HG03196 (cell line): ENCODE data around the gene BPGM.
A peak's percentile ranks its signal among the peaks of the same experiment; 100 is the strongest.
"Not testable (repeated sequence)": the region's sequence is repeated elsewhere in the genome, so short reads cannot be mapped to it uniquely, and the experiment has no call there.

ENCODE experiments used
- ATAC-seq: cut with Tn5 transposase; IDR thresholded peaks from one replicate; pipeline ENCODE4 v1.9.1; 2021; ENCODE audit not compliant: unreplicated experiment

BPGM gene

DNA sequence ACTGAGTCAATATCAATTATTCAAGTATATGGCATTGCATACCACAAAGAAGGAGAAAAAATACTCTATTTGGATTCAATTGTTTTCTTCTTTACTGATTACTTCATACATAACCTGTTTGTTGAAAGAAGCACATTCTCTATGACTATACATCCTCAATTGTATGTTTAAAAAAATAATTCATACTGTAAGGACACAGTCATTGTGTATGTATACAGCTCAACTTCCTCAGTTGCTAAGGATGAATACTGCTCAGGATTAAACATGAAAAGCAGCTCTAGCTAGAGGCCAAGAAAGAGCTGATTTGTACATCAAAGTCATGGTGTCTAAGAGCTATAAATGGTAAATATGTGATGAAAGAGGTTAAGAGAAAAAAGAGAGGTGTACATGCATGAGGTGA, 15.8 kb upstream of the BPGM start:
- ATAC-seq = no peak

DNA sequence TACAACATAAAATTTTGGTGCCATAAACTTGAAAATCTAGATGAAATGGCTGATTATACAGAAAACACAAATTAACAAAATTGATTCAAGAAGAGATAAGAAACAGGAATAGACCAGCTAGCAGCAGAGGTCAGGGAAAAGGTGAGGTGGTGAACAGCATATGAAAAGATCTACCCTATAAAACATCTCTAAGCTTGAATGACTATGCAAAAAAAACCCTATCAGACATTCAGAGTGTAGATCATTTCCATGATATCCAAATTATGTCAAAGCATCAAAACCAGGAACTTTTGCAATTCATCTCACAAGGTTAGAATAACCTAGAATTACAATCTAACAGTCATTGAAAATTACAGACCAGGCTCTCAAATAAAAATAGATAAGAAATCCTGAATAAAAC, 14.6 kb upstream of the BPGM start:
- no peak for ATAC-seq

DNA sequence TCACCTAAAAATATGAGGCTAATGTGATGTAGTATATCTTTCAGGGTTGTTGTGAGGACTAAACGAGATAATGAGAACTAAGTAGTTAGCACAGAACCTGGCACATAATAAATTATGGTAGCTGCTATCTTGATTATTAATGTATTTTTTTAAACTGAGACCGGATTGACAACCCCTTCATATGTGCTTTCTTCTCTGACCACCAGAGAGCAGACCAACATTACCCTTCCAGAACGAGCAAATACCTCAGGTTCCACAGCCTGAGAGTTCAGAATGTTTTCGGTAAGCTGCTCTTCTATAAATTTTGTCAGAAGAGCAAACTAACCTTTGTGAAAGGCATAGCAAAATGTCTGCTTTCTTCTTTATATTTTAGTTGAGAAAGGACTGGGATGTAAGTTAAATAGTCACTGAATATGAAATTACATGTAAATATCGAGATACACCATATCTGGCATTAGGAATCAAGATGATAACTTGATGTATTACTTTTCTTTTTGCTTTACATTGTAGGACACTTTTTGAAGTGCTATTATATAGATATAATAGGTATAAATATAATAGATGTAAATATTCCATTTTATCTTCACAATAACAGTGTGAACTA, 13.6 kb upstream of the BPGM start:
- ATAC-seq = no peak

DNA sequence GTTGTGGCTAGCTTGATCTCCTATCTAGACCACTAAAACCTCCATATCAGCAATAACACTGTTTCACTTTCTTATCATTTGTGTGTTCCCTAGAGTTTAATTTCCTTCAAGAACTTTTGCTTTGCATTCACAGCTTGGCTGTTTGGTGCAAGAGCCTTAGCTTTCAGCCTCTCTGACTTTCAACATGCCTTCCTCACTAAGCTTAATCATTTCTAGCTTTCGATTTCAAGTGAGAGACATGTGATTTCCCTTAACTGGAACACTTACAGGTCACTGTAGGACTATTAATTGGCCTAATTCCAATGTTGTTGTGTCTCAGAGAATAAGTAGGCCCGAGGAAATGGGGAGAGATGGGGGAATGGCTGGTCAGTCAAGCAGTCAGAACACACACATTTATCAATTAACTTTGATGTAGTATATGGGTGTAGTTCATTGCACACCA, 10.6 kb upstream of the BPGM start:
- peak; percentile 94 for ATAC-seq

DNA sequence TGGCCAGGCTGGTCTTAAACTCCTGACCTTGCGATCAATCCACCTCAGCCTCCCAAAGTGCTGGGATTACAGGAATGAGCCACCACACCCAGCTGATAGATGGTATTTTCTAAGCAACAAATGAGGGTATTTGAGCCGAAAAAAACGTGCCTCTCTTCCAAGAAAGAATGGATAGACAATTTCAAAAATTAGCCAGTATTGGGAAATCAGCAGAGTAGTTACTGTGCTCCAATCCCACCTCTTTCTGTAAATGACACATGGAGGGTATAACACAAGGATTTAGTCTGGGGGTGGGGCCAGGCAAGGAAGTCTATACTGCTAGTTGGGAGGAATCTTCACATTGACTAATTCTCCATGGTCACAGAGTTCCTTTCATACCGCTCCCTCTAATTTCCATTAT, 9.2 kb upstream of the BPGM start:
- ATAC-seq = no peak

DNA sequence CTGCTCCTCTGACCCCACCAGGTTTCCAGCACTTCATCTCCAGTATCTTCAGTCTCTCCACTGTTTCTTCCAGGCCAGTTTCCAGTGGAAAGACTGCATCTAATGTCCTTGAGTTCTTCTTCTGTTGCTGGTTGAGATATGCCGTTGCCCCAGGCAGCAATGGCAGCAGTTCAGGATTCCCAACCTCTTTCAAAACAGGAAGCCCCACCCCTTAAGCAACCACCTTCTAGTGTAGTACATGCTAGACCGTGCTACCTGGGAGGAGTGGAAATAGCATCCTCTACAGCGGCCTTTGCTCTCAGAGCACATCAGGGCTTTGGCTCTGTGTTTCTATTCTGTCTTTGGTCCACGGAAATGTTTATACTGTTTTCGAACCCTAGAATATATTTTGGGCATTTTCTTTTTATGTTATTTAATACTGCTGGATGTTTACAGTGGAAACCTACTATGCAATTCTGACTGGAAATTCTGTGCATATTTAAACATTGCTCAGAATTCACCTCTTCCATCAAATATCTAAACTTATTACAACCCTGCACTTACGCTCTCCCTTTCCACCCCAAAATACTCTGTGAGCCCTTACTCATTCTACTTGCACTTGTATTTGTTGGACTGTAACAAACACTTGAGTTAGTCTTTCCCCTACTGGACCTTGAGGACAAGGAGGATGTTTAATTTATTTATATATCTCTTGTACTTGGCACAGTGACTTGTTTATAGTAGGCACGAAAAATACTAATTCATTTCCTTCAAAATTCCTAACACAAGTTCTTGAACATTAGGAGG, 8.5 kb upstream of the BPGM start:
- no peak for ATAC-seq

DNA sequence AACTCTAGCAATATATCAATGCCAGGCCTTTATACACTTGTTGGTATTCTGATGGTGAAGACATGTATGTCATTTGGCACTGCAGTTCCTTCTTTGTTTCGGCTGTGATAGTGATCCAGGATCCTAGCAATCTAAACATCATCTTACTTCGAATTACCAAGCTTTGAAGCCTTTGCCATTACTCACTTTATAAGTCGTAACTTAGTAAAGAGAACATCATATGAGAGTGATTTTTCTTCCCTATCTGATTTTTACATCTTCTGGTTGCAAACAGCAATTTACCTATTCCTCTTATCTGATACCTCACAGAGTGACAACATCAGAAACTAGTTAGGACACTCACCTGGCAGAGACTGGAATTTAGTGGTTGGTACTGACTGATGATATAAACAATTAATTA, 7.6 kb upstream of the BPGM start:
- ATAC-seq = no peak

DNA sequence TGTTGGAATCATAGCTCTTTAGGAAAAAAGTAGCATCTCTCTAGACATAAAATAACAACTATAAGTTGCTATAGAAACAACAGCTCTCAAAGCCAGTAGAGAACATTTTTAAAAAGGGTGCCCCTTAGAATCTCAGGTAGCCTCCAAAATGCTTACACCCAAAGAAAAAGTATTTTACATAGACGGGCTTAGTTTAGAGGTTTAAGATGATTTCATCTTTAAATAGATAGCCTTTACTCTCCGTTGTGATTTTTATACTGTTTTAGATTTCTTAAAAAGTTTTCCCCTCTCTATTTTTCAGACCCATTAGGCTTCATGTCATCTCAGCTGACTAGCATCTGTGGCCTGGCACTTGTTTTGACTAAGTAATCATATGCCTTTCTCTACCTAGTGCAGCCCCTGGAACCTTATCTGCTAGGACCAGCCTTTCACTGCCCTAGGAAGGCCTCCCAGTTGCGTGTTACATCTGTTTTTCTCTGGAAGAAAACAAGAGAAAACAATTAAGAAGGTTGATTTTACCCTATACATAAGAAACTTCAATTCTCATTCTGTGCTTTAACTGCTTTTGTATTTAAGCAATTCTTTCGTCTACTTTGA, 6.9 kb upstream of the BPGM start:
- ATAC-seq = no peak

DNA sequence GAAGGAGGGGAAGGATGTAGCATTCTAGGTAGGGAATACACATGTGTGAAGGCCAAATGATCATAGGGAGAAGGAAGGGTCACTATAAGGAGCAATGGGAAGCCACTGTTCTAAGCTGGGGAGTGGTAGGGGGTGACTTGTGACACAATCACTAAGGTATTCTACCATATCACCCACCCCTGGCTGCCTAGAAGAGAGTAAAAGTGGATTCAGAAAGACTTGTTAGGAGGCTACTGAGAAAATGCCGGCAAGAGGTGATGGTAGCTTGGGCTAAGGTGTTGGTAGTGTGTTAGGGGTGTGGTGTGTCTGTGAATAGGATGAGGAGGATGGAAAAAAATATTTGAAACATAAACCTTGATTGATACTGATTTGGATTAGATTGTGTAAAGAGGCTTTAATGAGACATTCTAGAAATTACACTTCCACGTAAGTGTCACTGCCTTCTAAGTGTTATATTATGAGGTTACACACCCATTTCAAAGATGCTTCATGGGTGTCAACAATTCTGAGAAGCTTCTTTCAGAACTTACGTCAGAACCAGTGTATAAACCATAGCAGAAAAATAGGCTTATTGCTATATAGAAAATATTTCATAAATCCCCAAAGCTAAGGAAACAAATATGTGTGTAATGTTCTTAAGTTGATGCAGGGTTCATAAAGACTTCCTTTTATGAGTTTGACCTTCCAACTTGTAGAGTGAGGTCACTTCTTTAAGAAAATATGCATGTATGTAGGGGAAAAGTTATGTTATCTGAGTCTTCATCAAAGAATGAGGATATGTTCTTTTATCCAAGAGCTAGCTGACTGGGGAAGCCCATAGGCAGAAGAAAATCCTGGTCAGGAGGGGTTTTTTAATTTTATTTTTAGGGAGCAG, 5.6 kb upstream of the BPGM start:
- no peak for ATAC-seq

DNA sequence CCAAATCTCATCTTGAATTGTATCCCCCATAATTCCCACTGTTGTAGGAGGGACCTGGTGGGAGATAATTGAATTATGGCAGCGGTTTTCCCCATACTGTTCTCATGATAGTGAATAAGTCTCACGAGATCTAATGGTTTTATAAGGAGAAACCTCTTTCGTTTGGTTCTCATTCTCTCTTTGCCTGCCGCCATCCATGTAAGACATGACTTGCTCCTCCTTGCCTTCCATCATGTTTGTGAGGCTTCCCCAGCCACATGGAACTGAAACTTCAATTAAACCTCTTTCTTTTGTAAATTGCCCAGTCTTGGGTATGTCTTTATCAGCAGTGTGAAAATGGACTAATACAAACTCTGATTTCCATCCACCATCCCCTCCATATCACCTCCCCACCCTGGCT, 4.7 kb upstream of the BPGM start:
- not testable (repeated sequence) for ATAC-seq

DNA sequence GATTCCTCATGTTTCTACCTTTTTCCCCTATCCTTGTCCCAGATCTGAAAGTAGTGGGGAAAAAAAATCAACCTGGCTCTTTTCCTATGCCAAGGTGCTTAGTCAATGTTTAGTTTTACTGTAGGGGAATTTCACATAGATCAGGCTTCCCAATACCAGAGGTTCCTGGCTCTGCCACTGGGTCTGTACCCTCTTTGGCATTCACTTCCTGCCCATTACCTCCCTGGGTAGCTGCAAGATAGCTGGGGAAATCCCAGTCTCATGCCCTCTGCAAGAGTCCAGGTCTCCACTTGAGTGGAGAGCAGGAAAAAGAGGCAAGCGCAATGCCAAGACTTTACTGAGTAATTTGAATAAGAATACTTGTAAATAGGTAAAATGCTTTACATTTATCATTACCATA, 3.5 kb upstream of the BPGM start:
- no peak for ATAC-seq

DNA sequence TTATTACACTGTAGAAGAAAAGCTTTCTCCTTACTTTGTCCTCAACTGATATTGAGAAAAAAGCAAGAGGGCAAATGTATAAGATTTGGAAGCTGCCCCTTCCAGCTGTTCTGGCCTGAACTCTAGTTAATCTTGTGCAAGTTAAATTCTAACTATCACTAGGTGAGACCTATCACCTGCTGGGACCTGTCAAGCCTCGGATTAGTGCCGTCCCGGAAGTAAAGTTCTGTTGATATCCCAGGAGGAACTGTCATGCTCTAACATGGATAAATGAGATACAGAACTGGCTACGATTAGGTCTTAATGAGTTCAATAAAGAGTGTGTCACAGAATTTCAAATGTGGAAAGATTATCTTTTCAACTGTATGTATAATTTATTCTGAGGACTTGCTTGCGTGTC, 1.2 kb upstream of the BPGM start:
- no peak for ATAC-seq

DNA sequence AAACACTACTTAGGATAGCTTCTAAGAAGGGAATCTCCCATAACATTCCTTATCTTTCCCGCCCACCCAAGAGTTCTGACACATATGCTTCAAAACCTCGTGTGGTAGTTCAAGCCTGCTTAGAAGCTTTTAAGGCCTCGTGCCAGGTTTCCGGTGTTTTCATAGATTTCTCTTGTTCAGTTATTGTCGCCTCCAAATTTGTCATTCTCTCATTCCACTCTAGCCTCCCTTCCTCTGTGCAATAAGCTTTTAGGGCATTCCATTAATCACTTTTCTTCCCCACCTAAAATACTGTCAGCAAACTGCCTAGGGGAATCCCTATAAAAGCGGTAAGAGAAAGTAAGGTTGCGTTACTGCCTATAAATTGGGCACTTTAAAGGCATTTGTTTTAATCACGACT, 718 bp upstream of the BPGM start:
- no peak for ATAC-seq

DNA sequence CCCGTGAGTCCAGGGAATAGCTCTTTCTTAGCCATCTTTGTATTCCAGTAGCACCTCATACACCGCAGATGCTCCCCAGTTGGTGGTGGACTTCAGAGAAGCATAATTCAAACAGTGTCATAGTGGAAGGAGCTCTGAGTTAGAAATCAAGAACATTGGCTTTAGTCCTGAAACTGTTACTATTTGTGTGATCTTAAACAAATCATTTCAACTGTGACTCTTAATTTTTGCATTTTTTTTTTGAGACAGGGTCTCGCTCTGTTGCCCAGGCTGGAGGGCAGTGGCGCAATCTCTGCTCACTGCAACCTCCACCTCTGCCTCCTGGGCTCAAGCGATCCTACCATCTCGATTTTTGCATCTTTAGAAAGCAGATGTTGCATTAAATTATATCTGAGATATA, 1.8 kb downstream of the BPGM start:
- no peak for ATAC-seq

DNA sequence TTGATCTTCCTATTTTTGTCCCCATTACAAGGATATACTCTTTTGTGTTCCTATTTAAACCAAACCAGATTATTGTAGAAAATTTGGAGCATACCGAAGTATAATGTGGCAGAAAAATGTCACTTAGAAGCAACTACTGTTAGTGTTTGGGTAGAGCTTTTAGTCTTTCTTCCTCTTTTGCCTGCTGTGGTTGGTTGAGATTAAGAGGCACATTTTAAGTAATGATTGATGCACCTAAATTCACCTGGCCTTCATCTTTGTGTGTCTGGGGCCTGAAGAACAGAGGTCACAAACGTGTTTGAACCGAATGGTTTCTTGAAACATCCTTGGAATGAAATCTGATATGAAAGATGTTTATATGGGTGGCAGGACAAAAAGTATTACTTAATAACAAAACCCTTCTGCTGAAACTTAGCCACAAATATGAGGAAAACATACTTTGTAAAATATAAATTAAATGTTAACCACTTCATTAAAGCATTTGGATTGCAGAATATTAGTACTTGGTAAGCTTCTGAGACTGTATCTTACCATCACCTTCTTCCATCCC, 2.6 kb downstream of the BPGM start:
- no peak for ATAC-seq

DNA sequence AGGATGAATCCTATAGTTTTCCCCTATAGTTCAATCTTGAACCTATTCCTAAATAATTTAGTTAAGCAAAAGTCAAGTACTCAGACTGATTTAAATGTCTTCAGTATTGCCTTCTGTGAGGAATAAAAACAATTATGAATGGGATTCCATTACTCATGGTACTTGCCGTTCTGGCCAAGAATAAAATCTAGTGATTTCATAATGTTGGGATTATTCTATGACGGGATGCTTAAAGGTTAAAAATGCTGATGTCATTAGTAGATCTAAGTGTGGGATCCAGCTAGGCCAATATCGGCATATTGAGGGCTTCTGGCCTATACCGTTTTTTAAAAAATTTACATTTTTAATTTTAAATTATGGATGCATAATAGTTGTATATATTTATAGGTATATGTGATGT, 5.3 kb downstream of the BPGM start:
- no peak for ATAC-seq

DNA sequence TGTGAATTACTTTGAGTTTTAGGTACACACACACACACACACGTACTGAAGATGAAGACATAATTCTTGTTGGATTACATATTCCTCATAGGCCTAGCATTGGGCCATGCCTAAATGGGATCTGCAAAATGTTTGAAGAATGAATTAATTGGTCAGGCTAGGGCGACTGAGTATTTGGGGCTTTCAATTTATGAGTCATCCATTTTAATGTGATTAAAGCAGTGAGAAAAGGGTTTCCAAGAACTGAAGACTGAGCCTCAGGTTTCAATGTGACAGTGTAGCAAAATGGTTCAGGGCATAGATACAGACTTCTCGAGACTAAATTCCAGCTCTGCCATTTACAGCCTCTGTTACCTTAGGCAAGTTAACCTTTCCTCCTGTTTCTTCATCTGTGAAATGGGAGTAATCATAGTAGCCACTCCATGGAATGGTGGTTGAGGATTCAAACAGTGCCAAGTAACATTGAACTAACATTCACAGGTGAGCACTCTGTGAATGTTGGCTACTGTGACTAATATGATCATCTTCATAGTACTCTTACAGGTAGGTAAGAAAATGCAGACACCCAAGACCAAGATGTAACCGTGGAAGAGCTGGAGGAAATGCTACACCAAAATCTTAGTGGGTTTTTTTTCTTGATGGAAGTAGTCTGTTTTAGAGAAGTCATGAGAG, 7.6 kb downstream of the BPGM start:
- ATAC-seq = no peak

DNA sequence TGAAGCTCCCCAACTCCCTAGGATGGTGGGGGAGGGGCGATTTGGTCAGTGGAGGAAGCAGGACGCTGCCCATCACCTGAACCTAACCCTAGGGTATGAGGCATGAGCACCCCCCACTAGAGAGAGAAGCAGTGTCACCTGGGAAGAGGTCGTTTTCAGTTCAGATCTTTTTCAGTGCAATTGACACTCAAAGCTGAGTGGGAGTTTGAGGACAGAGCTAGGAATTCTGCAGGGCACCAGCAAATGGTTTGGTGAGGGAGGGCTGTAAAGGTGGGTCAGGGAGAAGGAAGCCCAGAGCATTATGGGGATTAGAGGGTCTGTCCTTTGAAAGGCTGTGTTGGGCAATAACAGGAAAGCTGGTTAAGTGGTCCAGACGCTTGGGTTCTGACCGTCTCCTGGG, 10.9 kb downstream of the BPGM start:
- ATAC-seq = no peak

DNA sequence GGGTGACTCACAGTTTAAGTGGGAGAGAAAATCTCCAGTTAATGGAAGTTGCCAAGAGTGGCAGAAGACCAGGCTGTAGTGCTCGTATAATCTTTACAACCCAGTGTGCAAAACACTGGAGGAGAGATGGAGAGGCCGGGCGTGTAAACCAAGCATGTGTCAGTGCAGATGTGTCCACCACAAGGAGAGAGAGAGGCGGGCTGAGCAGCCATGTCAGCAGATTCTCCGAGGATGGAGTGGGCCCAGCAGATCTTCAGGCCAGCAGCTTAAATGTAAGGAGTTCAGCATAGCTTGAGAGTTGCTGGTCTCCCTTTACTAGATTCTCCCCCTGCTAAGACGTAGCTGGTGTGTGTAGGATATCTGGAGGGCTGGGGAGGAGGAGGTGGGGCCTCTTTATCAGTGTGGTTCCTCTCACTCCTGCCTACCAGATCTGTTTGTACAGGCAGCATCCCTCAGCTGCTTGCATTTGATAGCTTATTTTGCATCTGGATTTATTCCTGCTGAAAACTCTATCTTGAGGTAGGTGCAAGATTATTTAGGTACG, 13.7 kb downstream of the BPGM start:
- ATAC-seq = no peak

DNA sequence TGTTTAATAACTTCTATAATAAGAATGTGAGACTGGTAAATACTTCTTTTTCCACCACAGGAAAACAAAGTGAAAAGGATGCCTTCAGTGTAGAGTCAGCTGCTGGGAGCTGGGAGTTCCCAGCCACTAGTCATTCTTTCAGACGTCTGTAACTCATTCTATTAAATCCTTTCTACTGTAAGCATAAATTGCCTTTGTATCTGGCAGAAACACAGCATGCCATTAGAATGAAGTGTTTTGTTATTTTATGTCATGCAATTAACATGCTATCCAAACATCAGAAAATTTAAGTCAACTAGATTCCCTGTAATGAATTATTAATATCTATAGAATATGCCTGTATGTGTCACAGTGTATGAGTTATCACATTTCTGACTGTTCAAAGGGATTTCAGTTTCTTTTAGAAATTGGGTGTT, 14.3 kb downstream of the BPGM start:
- ATAC-seq = no peak
